OCI-LY7 (cell line): ENCODE data around the gene TJAP1. TPM values are rescaled to one million over a fixed set of nuclear protein-coding genes. Genes with fewer than 3 reads are reported as not detected.
"Not testable (repeated sequence)": the region's sequence is repeated elsewhere in the genome, so short reads cannot be mapped to it uniquely, and the experiment has no call there.

Experiments used
- BruUV-seq: library from RNA; stranded (reverse); fragments of 400-500 nt; replicated peaks from 2 replicates; lab custom pipeline; 2021; lab: Mats Ljungman, UMichigan
- CTCF ChIA-PET: fragments of 300-600 bp; sonication (Branson Sonifier 250); formaldehyde crosslinking; loops from one replicate; lab custom pipeline; 2022; ENCODE audit warnings: antibody characterized with exemption; ENCODE audit not compliant: unreplicated experiment; lab: Charles Lee
- POLR2A ChIA-PET: fragments of 300-600 bp; sonication (Branson Sonifier 250); formaldehyde crosslinking; loops from one replicate; lab custom pipeline; 2022; ENCODE audit warnings: antibody characterized with exemption; lab: Charles Lee
- DNase-seq: peaks from one replicate; pipeline ENCODE4 v3.0.0-alpha.2; 2015; ENCODE audit warnings: low spot score
- H2AFZ ChIP-seq: fragments of 200-600 bp; sonication (generic), shearing (Covaris generic); 2 replicates; pipeline ENCODE4 v1.6.1; 2014; ENCODE audit warnings: mild to moderate bottlenecking, antibody characterized with exemption, low read length, moderate library complexity
- H3K27ac ChIP-seq: fragments of 200-600 bp; sonication (generic); 2 replicates; pipeline ENCODE4 v1.5.1; 2014; ENCODE audit warnings: mixed run types, low read depth, mild to moderate bottlenecking, moderate library complexity, low read length, inconsistent platforms; ENCODE audit not compliant: poor library complexity, severe bottlenecking
- H3K36me3 ChIP-seq: fragments of 200-600 bp; sonication (generic); 2 replicates; pipeline ENCODE4 v1.6.1; 2014; ENCODE audit warnings: mild to moderate bottlenecking, antibody characterized with exemption, low read length, moderate library complexity, mixed read lengths; ENCODE audit not compliant: insufficient read depth
- H3K4me1 ChIP-seq: fragments of 200-600 bp; sonication (generic); 2 replicates; pipeline ENCODE4 v1.5.1; 2014; ENCODE audit warnings: mild to moderate bottlenecking, low read length; ENCODE audit not compliant: insufficient read depth, poor library complexity, severe bottlenecking
- H3K4me2 ChIP-seq: fragments of 200-600 bp; sonication (generic); 2 replicates; pipeline ENCODE4 v1.6.1; 2014; ENCODE audit warnings: mild to moderate bottlenecking, low read length
- H3K4me3 ChIP-seq: fragments of 200-600 bp; sonication (generic); 2 replicates; pipeline ENCODE4 v1.5.1; 2014; ENCODE audit warnings: mild to moderate bottlenecking, low read depth, low read length; ENCODE audit not compliant: poor library complexity, severe bottlenecking
- H3K79me2 ChIP-seq: fragments of 200-600 bp; sonication (generic); 2 replicates; pipeline ENCODE4 v1.6.1; 2016; ENCODE audit warnings: low read depth, mild to moderate bottlenecking, low read length, moderate library complexity, mixed read lengths; ENCODE audit not compliant: insufficient read depth
- H3K9me2 ChIP-seq: fragments of 200-600 bp; sonication (generic); 2 replicates; pipeline ENCODE4 v1.6.1; 2016; ENCODE audit warnings: mild to moderate bottlenecking, low read length, mixed read lengths; ENCODE audit not compliant: insufficient read depth
- H3K9me3 ChIP-seq: fragments of 200-600 bp; sonication (generic); 2 replicates; pipeline ENCODE4 v1.6.1; 2014; ENCODE audit warnings: mild to moderate bottlenecking, mixed run types, low read length, mixed read lengths
- H4K20me1 ChIP-seq: fragments of 200-600 bp; sonication (generic); 2 replicates; pipeline ENCODE4 v1.6.1; 2014; ENCODE audit warnings: mild to moderate bottlenecking, antibody characterized with exemption, low read length, moderate library complexity, mixed read lengths; ENCODE audit not compliant: insufficient read depth
- CTCF ChIP-seq: fragments of 200-600 bp; sonication (generic); conservative IDR thresholded peaks from 2 replicates; pipeline ENCODE4 v1.5.1; 2014; ENCODE audit warnings: mild to moderate bottlenecking, antibody characterized with exemption, low read length, moderate library complexity, mixed read lengths
- EZH2phosphoT487 ChIP-seq: fragments of 200-600 bp; sonication (generic); IDR thresholded peaks from 2 replicates; pipeline ENCODE4 v1.6.1; 2018; ENCODE audit warnings: low read depth, borderline replicate concordance, mild to moderate bottlenecking, mixed run types, antibody characterized with exemption, low read length, moderate library complexity, mixed read lengths
- intact Hi-C: fragments of 100-400 bp; cut with micrococcal nuclease; formaldehyde crosslinking; loops from one replicate; pipeline ENCODE4 v1.10.0; 2022; ENCODE audit not compliant: unreplicated experiment
- total RNA-seq, 2 experiments: library from RNA; depleted of rRNA in 1 of 2; stranded (reverse); fragments of >200 nt in 1 of 2; shearing (Covaris generic) in 1 of 2; gene quantifications; 2 replicates each; pipeline ENCODE4 v1.2.3, GENCODE V29; 2014 to 2022

TJAP1 gene
- total RNA-seq, 2 experiments from 2014 or later: 16.7 to 34.4 TPM

- ChIA-PET POLR2A (interaction anchor here (1.3 kb wide), 1 partner anchor 22 kb away, joined by 3 read pairs; the partner anchor contains the start of gene TJAP1), CTCF (no interaction called here)
- no peaks in the 10 kb centered on the region for H4K20me1 ChIP-seq
- DNase-seq: no peak
- no peaks in the 10 kb centered on the region for H3K9me3 ChIP-seq
- no peaks in the 10 kb centered on the region for H3K79me2 ChIP-seq
- no peaks in the 10 kb centered on the region for H3K9me2 ChIP-seq
- H2AFZ ChIP-seq: no peak within 1 kb of the TSS
- H3K4me2 ChIP-seq: peak within 1 kb of the TSS; percentile 31; the same call in 1 of the 2 replicates
- peaks cover 12% of the 10 kb centered on the region; the same call in 1 of the 2 replicates for H3K36me3 ChIP-seq
- no peak within 1 kb of the TSS for H3K4me3 ChIP-seq
- no peaks in the 10 kb centered on the region for H3K4me1 ChIP-seq
- intact Hi-C loops: no loop called here
- TF ChIP-seq CTCF: no peak
- no peak for TF ChIP-seq EZH2phosphoT487
- no peak within 1 kb of the TSS for H3K27ac ChIP-seq
- no TSS peak for BruUV-seq
Measured at GRCh38 chr6:43455531-43456428, 21.6 kb upstream of the TJAP1 start, which contains the start of gene DLK2. Gene DLK2 (minus strand): TSS chr6:43455548. CDS start chr6:43454825, 723 bp downstream.

- TF ChIP-seq CTCF (no peak), EZH2phosphoT487 (no peak)
- Histone ChIP-seq H4K20me1 (no peaks in the 10 kb centered on the region), H3K9me2 (no peaks in the 10 kb centered on the region), H3K4me2 (no peak overlapping the region), H3K36me3 (no peaks in the 10 kb centered on the region), H3K4me1 (no peaks in the 10 kb centered on the region), H3K27ac (no peak overlapping the region), H3K4me3 (no peak overlapping the region), H3K79me2 (no peaks in the 10 kb centered on the region), H2AFZ (no peak overlapping the region), H3K9me3 (no peaks in the 10 kb centered on the region)
- intact Hi-C loops: no loop called here
- DNase-seq: no peak
- POLR2A ChIA-PET: interaction anchor here (1.0 kb wide), 1 partner anchor 443 kb away, joined by 3 read pairs; no protein-coding TSS in a partner anchor
- no TSS peak for BruUV-seq
- CTCF ChIA-PET: no interaction called here
Measured at GRCh38 chr6:43457643-43458042, 19.7 kb upstream of the TJAP1 start.

GRCh38 chr6:43458154-43458553 is 19.2 kb upstream of the TJAP1 start:
- H3K9me3 ChIP-seq, DNase-seq, H3K9me2 ChIP-seq, BruUV-seq, CTCF ChIA-PET, H2AFZ ChIP-seq, H3K4me3 ChIP-seq, H3K27ac ChIP-seq, H3K4me1 ChIP-seq, intact Hi-C loops, H4K20me1 ChIP-seq, H3K36me3 ChIP-seq, H3K4me2 ChIP-seq, H3K79me2 ChIP-seq: not testable (repeated sequence)
- POLR2A ChIA-PET: interaction anchor here (1.0 kb wide), 1 partner anchor 443 kb away, joined by 3 read pairs; no protein-coding TSS in a partner anchor
